Caco-2 (cell line): ENCODE results near the gene CX3CL1. TPM values are rescaled to one million over a fixed set of nuclear protein-coding genes. Genes with fewer than 3 reads are reported as not detected.

ENCODE experiments used
- BruUV-seq: library from RNA; stranded (reverse); fragments of 400-500 nt; replicated peaks from 2 replicates; lab custom pipeline; 2021; lab: Mats Ljungman, UMichigan
- CTCF ChIA-PET: fragments of 300-600 bp; sonication (Branson Sonifier 250); formaldehyde crosslinking; loops from one replicate; lab custom pipeline; 2022; ENCODE audit warnings: antibody characterized with exemption; lab: Charles Lee
- POLR2A ChIA-PET: fragments of 300-600 bp; sonication (Branson Sonifier 250); formaldehyde crosslinking; loops from one replicate; lab custom pipeline; 2022; ENCODE audit warnings: antibody characterized with exemption; lab: Charles Lee
- DNase-seq, 2 experiments: peaks; one replicate each; pipeline versions ENCODE4 v3.0.0 to v3.0.0-alpha.2; 2020 to 2022
- H3K27me3 ChIP-seq: replicated peaks from 2 replicates; pipeline ENCODE4 v1.6.0; 2011; ENCODE audit warnings: low read length; ENCODE audit not compliant: control insufficient read depth, insufficient read depth
- H3K36me3 ChIP-seq: 2 replicates; pipeline ENCODE4 v1.5.1; 2011; ENCODE audit warnings: low read length; ENCODE audit not compliant: control insufficient read depth, insufficient read depth
- H3K4me1 ChIP-seq: fragments of 250-450 bp; sonication (Bioruptor Pico); 2 replicates; pipeline ENCODE4 v1.5.1; 2020; ENCODE audit warnings: mild to moderate bottlenecking
- H3K4me3 ChIP-seq: 2 replicates; pipeline ENCODE4 v1.5.1; 2011; ENCODE audit warnings: low read depth, mild to moderate bottlenecking, control low read depth, low read length
- H3K9me3 ChIP-seq: fragments of 250-450 bp; sonication (Bioruptor Pico); 2 replicates; pipeline ENCODE4 v1.5.1; 2020; ENCODE audit warnings: mild to moderate bottlenecking, moderate library complexity
- H3K27ac Mint-ChIP-seq: one replicate; pipeline ENCODE4 v1.8.0; 2022; ENCODE audit warnings: mixed read lengths; ENCODE audit not compliant: unreplicated experiment
- H3K27me3 Mint-ChIP-seq: one replicate; pipeline ENCODE4 v1.8.0; 2022; ENCODE audit warnings: mixed read lengths; ENCODE audit not compliant: insufficient read depth, unreplicated experiment
- H3K36me3 Mint-ChIP-seq: one replicate; pipeline ENCODE4 v1.8.0; 2022; ENCODE audit warnings: mild to moderate bottlenecking, mixed read lengths; ENCODE audit not compliant: insufficient read depth, unreplicated experiment
- H3K4me1 Mint-ChIP-seq: one replicate; pipeline ENCODE4 v1.8.0; 2022; ENCODE audit warnings: low read depth, mixed read lengths; ENCODE audit not compliant: unreplicated experiment
- H3K4me3 Mint-ChIP-seq: one replicate; pipeline ENCODE4 v1.8.0; 2022; ENCODE audit warnings: mild to moderate bottlenecking, moderate library complexity, mixed read lengths; ENCODE audit not compliant: unreplicated experiment
- H3K9me3 Mint-ChIP-seq: one replicate; pipeline ENCODE4 v1.8.0; 2022; ENCODE audit warnings: mixed read lengths; ENCODE audit not compliant: unreplicated experiment
- CTCF ChIP-seq, 2 experiments: fragments of 200-600 bp in 1 of 2; IDR thresholded peaks; 1 replicate in 1 of 2; 2 replicates in 1 of 2; pipeline versions ENCODE4 v1.5.1 to v1.8.0; 2011 to 2022; ENCODE audit warnings: antibody characterized with exemption in 1 of 2, control low read depth in 1 of 2, inconsistent platforms in 1 of 2, low read depth in 1 of 2, low read length in 1 of 2, mild to moderate bottlenecking in 1 of 2, moderate library complexity in 1 of 2; ENCODE audit not compliant: insufficient read depth in 1 of 2, severe bottlenecking in 1 of 2, unreplicated experiment in 1 of 2
- intact Hi-C: fragments of 100-400 bp; cut with micrococcal nuclease; formaldehyde crosslinking; loops from one replicate; pipeline ENCODE4 v1.10.0; 2022; ENCODE audit not compliant: unreplicated experiment
- total RNA-seq: library from RNA; stranded (reverse); gene quantifications from 2 replicates; pipeline ENCODE4 v1.2.3, GENCODE V29; 2022

CX3CL1 gene
- total RNA-seq, 1 experiment from 2014 or later: not detected

GRCh38 chr16:57409870-57410587 lies 37.7 kb downstream of the CX3CL1 start:
- intact Hi-C loops: no loop called here
- Mint-ChIP-seq H3K4me1 (peaks cover 5% of the 10 kb centered on the region), H3K9me3 (no peaks in the 10 kb centered on the region), H3K36me3 (no peaks in the 10 kb centered on the region), H3K4me3 (no peak overlapping the region), H3K27me3 (no peaks in the 10 kb centered on the region), H3K27ac (no peak overlapping the region)
- ChIA-PET CTCF (interaction anchor here (0.6 to 1.5 kb wide), 2 partner anchors 106 to 110 kb away, joined by 3 to 6 read pairs; no protein-coding TSS in a partner anchor), POLR2A (no interaction called here)
- peak in 1 of 2 experiments; percentile 32 for DNase-seq
- H3K4me3 ChIP-seq: no peak overlapping the region
- TF ChIP-seq CTCF (IDR thresholded peaks at IDR 0.05; ENCODE audit: insufficient read depth in 1 of 2, low read depth in 1 of 2, low read length in 1 of 2, severe bottlenecking in 1 of 2, unreplicated experiment in 1 of 2): no peak
- no peaks in the 10 kb centered on the region for H3K27me3 ChIP-seq
- no TSS peak for BruUV-seq
- no peaks in the 10 kb centered on the region for H3K36me3 ChIP-seq
- H3K4me1 ChIP-seq: peaks cover 10% of the 10 kb centered on the region; the same call in 1 of the 2 replicates
- no peaks in the 10 kb centered on the region for H3K9me3 ChIP-seq

GRCh38 chr16:57411362-57411976 lies 39.2 kb downstream of the CX3CL1 start:
- H3K27ac Mint-ChIP-seq: no peak overlapping the region
- CTCF ChIA-PET: interaction anchor here (1.6 kb wide), 1 partner anchor 107 kb away, joined by 4 read pairs; no protein-coding TSS in a partner anchor
- no TSS peak for BruUV-seq
- Histone ChIP-seq H3K9me3 (no peaks in the 10 kb centered on the region), H3K27me3 (no peaks in the 10 kb centered on the region), H3K4me3 (no peak overlapping the region), H3K4me1 (peaks cover 12% of the 10 kb centered on the region), H3K36me3 (no peaks in the 10 kb centered on the region)
- no peaks in the 10 kb centered on the region for H3K36me3 Mint-ChIP-seq
- H3K4me1 Mint-ChIP-seq: peaks cover 2% of the 10 kb centered on the region
- no peak overlapping the region for H3K4me3 Mint-ChIP-seq
- intact Hi-C loops: no loop called here
- no peak for TF ChIP-seq CTCF (IDR thresholded peaks at IDR 0.05; ENCODE audit: insufficient read depth in 1 of 2, low read depth in 1 of 2, low read length in 1 of 2, severe bottlenecking in 1 of 2, unreplicated experiment in 1 of 2)
- POLR2A ChIA-PET: no interaction called here
- H3K9me3 Mint-ChIP-seq: no peaks in the 10 kb centered on the region
- DNase-seq: no peak
- no peaks in the 10 kb centered on the region for H3K27me3 Mint-ChIP-seq

GRCh38 chr16:57412584-57412983 lies 40.3 kb downstream of the CX3CL1 start:
- no peaks in the 10 kb centered on the region for H3K27me3 Mint-ChIP-seq
- H3K4me3 ChIP-seq: no peak overlapping the region
- CTCF ChIA-PET: no interaction called here
- H3K9me3 Mint-ChIP-seq: no peaks in the 10 kb centered on the region
- no TSS peak for BruUV-seq
- TF ChIP-seq CTCF (IDR thresholded peaks at IDR 0.05; ENCODE audit: insufficient read depth in 1 of 2, low read depth in 1 of 2, low read length in 1 of 2, severe bottlenecking in 1 of 2, unreplicated experiment in 1 of 2): no peak
- no peak overlapping the region for H3K4me3 Mint-ChIP-seq
- intact Hi-C loops: no loop called here
- peaks cover 23% of the 10 kb centered on the region for H3K4me1 ChIP-seq
- no peaks in the 10 kb centered on the region for H3K36me3 Mint-ChIP-seq
- no peaks in the 10 kb centered on the region for H3K36me3 ChIP-seq
- no peaks in the 10 kb centered on the region for H3K9me3 ChIP-seq
- no peak overlapping the region for H3K27ac Mint-ChIP-seq
- no peaks in the 10 kb centered on the region for H3K27me3 ChIP-seq
- peaks cover 13% of the 10 kb centered on the region for H3K4me1 Mint-ChIP-seq
- POLR2A ChIA-PET: no interaction called here
- DNase-seq: no peak
